GM19238 (cell line): ENCODE measurements around the gene PCBP3.
"Not testable (repeated sequence)": the region's sequence is repeated elsewhere in the genome, so short reads cannot be mapped to it uniquely, and the experiment has no call there.

ENCODE experiments used
- DNase-seq: peaks from one replicate; pipeline ENCODE4 v3.0.0; 2011; ENCODE audit warnings: low spot score; ENCODE audit not compliant: insufficient read length

PCBP3 gene

DNA sequence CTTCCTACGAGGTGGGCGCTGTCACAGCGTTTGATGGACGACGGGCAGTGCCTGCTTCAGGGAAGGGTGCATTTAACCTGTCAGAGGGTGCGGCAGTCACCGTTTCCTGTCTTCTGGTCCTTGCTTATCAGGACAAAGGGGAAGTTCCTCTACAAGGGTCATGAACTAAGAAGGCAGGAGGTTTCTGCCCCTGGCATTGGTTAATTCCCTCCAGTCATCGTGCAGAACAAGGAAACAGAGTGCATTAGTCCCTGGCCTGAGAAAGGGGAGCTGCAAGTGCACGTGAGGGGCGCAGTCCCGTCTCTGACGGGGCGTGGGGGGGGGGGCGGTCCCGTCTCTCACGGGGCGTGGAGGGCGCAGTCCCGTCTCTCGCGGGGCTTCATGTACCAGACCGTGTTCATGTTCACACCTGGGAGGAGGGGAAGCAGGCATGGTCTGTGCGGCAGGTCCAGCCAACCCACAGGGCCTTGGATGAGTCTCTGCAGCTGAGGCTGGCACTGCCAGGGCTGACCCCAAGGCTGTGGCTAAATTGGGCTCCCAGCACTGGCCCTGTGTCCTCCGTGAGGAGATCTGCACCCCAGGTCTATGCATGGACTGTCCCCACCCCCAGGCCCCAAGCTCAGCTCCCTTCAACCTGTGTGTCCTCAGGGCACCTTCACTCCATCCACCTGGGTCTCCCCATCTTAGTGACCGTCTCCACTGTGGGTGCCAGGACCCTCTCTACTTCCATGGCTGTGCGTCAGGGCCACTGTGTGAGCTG, 248.8 kb downstream of the PCBP3 start:
- DNase-seq, result no peak

DNA sequence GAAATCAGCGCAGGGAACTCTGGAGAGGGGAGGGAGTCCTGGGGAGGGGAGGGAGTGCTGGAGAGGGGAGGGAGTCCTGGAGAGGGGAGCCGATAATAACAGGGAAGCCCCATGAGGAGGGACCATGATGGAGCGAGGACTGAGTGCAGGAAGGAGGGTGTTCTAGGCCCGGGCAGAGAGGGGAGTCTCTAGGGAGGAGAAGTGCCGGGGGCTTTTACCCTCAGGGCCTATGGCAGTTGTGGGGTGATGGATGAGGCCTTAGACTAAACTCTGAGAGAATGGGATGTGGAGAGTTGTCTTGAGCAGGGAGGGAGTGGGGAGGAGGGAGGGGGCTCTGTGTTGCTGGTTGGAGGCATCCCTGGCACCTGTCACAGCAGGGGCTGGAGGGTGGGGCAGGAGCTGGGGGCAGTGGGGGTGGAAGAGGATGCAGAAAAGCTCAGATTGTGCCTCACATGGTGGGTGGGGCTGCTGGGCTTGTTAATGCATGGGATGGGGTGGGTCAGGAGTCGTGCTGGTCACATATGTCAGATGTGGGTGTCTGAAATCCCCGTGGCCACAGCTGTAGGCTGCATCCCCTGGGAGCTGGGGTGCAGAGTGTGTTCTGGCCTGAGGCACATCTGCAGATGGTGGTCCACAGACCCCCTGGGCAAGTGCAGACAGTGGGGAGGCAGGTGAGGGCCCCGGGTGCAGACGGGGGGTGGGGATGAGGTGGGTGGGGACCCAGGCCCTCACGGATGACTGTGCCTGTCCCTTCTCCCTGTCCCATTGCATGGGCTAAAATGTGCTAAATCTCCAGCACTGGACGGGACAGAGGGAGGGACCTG, 249.6 kb downstream of the PCBP3 start:
- DNase-seq, result no peak

DNA sequence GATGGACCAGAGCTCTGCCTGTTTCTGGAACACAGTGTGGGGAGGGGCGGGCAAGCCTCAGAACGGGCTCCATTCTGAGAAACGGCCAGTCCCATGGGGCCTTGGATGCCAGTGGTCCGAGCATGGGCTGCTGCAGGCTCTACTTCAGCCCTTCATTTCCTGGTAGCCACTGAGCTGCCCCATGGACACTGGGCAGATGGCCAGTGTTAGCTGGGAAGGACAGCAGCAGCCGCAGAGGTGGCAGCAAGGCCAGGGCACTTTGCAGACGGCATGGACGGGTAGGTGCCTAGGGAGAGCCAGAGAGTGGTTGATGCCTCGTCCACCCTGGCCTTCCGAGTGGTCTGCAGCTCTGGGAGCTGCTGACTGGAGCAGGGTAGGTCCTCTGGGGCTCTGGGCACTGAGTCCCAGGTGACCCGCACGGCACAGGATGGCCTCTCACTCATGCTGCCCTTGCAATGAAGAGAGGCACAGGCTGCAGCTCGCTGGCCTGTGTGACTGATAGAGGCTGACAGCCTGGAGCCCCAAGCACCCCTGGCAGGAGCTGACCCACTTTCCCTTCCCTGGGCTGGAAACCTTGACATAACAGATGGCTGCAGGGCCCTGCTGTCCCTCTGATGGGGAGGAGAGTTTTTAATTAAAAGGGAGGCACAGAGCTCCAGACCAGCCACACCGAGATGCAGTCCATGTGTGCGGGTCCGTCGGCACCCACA, 250.4 kb downstream of the PCBP3 start:
- no peak for DNase-seq

DNA sequence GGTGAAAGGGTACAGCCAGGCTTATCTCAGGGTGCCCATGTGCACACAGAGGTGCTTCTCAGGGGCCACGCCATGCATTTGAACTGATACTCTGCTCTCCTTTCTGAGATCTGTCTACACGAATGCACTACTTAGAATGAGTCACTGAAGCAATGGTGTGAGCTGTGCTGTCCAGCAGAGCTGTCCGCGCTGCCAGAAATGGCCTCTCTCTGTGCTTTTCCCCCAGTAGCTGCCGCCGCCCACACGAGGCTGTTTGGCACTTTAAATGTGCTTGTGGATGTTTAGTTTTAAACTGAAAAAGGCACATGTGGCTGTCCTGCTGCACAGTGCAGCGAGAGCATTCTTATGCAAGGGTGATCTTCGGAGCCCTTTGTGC, 250.9 kb downstream of the PCBP3 start:
- DNase-seq, result no peak

DNA sequence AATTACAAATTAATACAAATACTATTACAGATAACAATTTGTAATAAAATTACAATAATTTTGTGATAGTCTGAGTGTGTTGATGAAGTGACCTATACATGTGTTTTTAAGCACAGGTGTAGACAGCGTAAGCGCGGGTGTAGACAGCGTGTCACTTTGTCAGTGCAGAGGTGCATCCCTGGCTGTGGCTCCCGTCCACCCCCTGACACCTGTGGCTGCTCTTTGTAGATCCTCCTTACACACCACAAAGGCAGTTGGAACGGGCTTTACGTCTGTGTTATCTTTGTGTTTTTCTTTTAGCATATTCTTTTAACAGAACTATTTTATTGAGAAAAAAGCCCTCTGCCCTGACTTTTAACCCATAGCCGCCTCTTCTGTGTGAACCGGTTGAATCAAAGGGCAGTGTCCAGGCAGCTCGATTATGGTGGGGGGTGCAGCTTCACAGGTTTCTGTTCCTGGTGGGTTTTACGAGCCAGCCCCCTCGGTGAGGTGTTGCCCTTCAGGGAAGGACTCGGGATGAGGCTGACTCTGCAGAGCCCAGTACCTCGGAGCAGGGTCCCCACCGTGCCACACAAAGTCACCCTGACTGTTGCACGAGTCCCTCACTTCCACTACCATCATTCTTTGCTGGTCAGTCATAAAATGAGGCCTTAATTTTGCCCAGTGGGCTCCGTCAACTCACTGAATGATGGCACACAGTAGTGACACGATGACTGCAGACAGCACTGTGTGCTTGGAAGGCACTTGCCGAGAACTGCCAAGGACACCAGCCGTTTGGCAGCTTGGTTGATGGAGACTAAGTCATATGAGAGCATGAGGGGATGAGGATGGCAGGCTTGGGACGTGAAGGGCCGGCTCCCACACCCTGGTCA, 251.6 kb downstream of the PCBP3 start:
- DNase-seq, result no peak

DNA sequence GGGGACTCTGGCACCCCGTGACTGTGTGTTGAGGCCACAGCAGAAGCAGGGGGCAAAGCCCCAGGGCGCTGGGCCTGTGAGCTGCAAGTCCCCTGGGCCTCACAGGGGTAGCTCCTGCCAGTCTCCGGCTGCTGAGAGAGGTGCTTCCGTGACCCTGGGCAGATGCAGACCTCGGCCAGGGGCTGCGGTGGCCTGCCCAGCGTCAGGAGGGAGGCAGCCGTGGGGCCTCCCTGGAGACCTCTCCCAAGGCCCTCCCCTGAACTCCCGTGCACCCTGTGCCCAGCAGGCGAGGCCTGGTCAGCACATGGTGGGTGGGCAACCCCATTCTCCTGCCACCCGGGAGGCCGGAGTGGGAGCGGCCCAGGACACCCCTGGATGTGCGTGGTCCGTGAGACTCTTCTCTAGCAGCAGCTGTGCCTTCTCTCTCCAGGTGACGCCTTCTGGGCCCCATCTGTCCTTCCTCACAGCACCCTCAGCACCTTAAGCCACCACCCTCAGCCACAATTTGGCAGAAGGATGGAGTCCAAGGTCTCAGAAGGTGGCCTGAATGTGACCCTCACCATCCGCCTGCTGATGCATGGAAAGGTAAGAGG, 252.3 kb downstream of the PCBP3 start:
- DNase-seq, result no peak

DNA sequence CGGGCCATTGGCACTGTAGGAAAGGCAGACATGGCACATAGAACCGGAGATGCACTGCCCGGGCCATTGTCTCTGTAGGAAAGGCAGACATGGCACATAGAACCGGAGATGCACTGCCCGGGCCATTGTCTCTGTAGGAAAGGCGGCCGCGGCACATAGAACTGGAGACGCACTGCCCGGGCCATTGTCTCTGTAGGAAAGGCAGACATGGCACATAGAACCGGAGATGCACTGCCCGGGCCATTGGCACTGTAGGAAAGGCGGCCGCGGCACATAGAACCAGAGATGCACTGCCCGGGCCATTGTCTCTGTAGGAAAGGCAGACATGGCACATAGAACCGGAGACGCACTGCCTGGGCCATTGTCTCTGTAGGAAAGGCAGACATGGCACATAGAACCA, 252.9 kb downstream of the PCBP3 start:
- DNase-seq, result not testable (repeated sequence)

DNA sequence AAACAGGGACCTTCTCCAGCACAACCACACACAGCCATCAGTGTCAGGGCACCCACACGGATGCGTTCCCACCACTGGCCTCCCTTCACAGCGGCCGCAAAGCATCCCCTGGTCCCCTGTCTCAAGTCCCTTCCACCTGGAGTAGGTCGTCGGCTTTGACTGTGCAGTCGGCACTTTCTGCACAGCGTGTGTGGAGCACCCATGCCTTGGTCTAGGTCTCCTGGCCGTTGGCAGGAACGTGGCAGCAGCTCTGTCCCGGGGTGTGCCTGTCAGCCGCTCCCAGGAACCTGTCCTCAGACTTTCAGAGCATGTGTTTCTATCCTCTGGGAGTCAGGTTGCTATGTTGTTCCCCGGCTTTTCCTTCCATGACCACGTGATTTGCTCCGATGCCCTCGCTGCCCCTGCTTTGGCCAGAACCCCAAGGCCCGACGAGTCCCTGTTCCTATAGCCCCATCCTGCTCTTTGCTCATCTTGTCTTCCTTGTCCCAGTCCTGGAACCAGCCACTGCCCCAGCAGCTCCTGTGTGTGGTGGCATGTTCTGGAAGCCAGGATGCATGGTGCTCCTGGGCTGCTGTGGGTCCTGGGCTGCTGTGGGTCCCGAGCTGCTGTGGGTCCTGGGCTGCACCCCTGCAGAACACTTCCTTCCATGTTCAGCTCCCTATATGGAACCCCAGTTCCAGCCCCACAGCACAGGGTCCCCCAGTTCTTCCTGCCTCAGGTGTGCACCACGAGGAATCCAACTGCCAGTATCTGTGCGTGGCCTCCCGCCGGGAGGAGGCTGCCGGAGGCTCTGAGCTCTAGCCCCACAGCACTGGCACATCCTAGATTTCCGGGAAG, 253.9 kb downstream of the PCBP3 start:
- DNase-seq, result no peak

DNA sequence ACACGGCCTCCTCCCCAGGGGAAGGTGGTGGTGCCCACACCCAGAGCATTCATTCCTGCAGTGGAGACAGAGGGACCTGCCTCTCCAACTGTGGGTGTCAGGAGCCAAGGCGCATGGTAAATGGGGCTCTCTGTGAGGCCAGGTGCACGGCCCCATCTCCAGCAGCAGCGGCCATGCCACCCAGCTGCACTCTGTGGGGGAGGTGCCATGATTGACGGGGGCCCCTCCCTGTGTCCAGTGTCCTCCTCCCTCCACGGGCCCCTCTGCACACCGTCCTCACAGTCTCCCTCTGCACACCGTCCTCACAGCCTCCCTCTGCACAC, 254.5 kb downstream of the PCBP3 start:
- no peak for DNase-seq

DNA sequence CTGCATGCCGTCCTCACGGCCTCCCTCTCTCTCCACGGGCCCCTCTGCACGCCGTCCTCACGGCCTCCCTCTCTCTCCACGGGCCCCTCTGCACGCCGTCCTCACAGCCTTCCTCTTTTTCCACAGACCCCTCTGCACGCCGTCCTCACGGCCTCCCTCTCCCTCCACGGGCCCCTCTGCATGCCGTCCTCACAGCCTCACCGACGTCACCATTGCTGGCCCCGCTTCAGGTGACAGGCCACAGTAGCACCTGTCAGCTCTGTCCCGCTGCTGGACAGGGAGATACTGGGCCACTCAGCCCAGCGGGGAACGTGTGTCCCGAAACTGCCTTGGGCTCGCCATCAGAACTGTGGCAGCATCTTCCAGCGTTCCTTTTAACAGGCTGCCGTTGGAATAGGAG, 255.3 kb downstream of the PCBP3 start:
- DNase-seq, result no peak

DNA sequence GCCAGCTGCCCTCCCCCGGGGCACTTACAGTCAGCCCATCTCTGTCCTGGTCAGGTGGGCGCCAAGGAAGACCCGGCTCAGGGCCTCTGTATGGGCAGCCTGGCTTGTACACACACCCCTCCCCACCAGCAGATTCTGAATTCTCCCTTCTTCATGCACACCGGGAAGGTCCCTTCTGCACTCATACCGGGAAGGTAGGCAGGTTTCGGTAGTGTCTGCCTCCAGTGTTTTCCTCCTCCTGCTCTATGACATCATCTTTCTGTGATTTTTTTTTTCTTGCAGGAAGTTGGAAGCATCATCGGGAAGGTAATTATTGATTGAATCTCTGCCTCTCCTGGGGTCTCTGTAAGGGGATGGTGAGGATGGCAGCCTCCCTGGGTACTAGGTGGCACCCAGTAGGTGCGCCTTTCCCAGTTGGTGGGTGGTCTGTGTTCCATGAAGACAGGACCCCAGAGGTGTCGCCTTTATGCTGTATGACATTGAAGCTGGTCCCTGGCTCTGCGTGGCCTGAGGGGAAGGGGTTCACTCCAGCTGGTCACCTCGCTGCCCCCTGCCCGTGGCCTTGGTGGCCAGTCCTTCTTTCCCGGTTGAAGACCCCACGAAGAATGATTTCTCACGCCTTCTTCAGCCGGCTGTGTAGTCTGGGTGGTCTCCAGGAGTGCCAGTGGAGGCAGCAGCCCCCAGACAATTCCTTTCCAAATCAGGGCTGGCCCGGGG, 255.9 kb downstream of the PCBP3 start:
- DNase-seq, result no peak

DNA sequence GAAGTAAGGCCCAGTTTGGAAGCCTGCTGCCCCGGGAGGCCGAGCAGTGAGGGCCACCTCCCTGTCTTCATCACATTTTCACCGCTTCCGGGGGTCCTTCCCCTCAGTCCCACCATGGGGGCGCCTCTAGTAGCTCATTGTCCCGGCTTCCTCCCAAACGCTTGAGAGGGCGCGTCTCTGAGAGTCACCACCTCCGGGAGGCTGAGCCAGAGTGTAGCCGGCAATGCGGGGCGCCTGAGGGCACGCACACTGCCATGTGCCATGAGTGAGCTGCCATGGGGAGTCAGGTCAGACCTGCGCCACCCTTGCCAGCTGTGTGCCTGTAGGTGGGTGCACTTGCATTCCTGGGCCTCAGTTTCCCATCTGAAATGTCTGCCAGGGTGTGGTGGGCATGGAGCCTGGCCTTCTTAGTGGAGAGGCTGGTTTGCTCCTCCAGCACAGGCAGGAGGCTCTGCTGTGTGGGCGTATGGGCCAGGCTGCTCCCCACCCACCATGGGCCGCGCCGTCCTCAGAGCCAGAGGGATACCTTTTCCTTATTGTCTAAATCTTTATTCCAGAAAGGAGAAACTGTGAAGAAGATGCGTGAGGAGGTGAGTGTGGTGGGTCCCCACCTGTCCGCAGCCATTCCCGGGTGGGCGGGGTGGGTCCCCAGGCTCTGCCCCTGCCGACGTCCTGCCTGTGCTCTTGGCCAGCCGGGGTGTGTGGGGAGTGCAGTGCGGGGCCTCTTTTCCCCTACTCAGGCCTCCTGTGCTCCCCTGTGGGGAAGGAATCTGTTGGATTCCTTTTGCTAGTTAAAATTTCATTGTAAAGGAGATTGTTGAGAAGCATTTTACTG, 256.7 kb downstream of the PCBP3 start:
- no peak for DNase-seq

DNA sequence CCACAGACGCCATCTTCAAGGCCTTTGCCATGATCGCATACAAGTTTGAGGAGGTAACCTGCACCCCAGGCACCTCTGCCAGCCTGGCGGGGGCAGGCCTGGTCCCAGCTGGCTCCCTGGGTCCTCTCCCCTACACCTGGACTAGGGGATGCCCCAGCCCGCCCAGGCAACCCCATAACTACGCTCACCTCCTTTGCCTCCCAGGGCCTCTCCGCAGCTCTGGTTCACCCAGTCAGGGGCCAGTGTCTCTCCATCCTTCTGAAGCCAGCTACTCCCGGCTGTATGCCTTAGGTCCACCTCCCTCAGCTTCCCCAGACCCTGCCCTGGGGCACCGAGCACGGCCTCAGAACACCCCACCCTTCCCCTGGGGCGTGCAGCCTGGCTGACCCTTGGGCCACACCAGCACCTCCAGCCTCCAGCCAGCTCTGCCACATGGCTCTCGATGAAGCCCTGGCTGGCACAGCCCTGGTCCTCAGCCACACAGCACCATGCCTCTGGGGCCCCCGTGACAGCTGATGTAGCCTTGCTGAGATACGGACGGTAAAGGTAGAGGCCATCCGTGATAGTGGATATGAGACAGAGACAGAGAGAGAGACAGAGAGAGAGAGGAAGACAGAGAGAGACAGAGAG, 257.7 kb downstream of the PCBP3 start:
- no peak for DNase-seq

DNA sequence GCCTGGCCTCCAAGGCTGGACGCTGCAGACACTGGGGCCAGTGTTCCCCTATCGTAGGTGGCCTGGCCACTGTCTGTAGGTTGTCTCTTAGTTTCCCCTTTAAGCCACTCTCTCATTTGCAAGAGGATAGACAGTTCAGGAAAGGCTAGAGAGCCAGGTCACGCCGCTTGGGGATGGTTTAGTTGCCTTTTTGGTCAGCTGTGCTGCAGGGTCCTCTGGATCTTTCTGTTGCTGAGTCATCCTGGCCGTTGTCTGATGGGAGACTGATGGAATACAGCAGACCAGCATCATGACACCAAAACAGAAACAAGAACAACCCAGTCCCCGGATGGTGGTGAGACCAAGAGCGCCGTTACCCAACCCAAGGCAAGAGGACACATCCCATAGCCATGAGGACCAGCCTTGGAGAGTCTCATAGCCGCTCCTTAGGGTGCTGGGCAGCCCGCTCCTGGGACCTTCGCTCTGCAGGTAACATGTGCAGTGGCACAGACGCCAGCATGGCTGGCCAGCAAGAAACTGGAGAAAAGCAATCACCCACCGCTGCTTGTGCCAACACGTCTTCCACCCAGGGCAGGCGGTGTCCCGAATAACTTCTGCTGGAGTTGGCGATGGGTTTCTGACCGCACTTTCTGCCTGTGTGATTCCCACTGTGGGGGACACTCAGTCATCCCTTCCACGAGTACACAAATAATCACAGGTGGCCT, 258.9 kb downstream of the PCBP3 start:
- DNase-seq, result no peak

DNA sequence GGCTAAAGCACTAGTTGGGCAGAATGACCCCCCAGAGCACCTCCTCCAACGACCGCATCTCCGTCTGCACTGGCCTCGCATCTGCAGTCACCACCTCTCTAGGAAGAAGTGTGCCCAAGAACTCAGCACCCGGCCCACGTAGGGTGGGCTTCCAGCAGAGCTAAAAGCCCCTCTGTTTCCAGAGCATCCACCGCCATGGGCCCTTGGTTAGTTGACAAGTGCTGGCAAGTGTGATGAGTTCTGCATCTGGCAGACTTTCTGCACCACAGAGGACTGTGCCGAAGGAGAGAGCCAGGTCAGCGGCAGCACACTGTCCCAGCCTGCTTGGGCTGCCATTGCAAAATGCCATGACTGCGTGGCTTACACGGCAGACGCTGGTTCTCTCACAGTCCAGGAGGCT, 261.7 kb downstream of the PCBP3 start:
- DNase-seq, result no peak

DNA sequence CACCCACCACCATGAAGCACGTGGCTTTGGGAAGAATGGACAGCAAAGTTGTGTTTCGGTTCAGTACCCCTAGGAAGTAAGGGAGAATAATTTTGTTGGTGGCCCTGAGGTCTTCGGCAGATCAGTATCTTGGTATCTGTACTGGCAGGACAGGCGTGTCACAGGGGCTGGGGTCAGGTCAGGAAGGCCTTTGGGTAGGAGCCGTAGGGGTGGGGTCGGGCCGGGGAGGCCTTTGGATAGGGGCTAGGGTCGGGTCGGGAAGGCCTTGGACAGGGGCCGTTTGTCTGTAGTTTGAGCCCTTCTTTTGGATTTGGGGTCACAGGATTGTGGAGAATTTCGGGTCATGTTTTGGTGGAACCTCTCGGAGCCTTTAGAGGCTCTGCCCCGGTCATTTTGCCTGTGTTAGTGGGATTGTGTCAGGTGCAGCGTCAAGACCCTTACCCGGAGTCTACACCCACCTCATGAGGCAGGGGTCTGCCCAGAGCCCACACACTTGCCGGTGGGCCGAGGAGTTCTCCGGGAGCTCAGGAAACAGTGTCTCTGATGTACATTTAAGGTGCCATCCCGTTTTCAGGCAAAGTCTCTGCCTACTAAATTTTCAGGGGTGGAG, 262.8 kb downstream of the PCBP3 start:
- no peak for DNase-seq

DNA sequence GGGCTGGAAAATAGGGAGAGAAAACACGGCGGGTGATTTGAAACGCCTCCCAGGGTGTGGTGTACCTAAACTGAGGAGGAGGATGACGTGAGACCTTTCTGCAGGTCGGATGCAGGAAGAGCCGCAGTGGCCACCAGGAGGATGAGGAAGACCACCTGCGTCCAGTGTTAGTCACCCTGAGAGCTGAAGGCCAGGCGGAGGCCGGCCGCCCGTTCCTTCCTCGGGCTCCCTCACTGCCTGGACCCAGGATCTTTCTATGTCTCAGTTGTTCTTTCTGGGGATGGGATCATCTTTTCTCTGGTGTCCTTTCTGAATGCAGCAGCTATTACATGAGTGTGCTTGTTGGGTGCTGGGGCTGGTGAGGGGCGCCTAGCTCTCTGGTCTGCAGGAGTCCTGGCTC, 263.3 kb downstream of the PCBP3 start:
- DNase-seq, result no peak
